Colonic mucosa (tissue), 4 donors: Measurements from ENCODE around the gene NECTIN2. TPM values are rescaled to one million over a fixed set of nuclear protein-coding genes. Genes with fewer than 3 reads are reported as not detected.
"Not testable (repeated sequence)": the region's sequence is repeated elsewhere in the genome, so short reads cannot be mapped to it uniquely, and the experiment has no call there.

Source experiments
- DNase-seq: peaks from one replicate; pipeline ENCODE4 v3.0.0-alpha.2; 2020
- H3K27ac ChIP-seq: fragments of 200-600 bp; one replicate; pipeline ENCODE4 v1.8.0; 2021
- H3K27me3 ChIP-seq: fragments of 200-600 bp; one replicate; pipeline ENCODE4 v1.8.0; 2021
- H3K36me3 ChIP-seq: fragments of 200-600 bp; one replicate; pipeline ENCODE4 v1.8.0; 2021
- H3K4me1 ChIP-seq: fragments of 200-600 bp; one replicate; pipeline ENCODE4 v1.8.0; 2021; ENCODE audit warnings: mild to moderate bottlenecking
- H3K4me3 ChIP-seq: fragments of 200-600 bp; one replicate; pipeline ENCODE4 v1.8.0; 2021
- H3K9ac ChIP-seq, 2 donors: one replicate each; pipeline ENCODE4 v1.7.0; 2013; ENCODE audit warnings: control low read depth in 2 of 2, low read depth in 2 of 2, low read length in 2 of 2
- H3K9me3 ChIP-seq: fragments of 200-600 bp; one replicate; pipeline ENCODE4 v1.8.0; 2021
- intact Hi-C: fragments of 100-400 bp; cut with DNase I; formaldehyde crosslinking; loops from one replicate; pipeline ENCODE4 v1.14.1; 2022
- total RNA-seq, 2 donors: library from RNA; stranded (reverse); fragmentation: NEBNext Ultra II Directional in 1 of 2; extraction: Animal tissue kit (Norgen Biotek cat#: 25700) in 1 of 2; gene quantifications; one replicate each; pipeline ENCODE4 v1.2.1, GENCODE V29; 2021
- TF ChIP-seq, protein P1 (sequence below): fragments of 200-600 bp; IDR thresholded peaks from one replicate; pipeline ENCODE4 v1.8.0; 2022; ENCODE audit warnings: antibody characterized with exemption, mild to moderate bottlenecking
- donor health status: healthy.
- donor health status: DM: no; HTN: no; CAD: no.
- donor health status: DM: no; HTN: no; CAD: no.

The NECTIN2 gene
- total RNA-seq, 2 donors from 2014 or later, result 115 to 121 TPM

DNA sequence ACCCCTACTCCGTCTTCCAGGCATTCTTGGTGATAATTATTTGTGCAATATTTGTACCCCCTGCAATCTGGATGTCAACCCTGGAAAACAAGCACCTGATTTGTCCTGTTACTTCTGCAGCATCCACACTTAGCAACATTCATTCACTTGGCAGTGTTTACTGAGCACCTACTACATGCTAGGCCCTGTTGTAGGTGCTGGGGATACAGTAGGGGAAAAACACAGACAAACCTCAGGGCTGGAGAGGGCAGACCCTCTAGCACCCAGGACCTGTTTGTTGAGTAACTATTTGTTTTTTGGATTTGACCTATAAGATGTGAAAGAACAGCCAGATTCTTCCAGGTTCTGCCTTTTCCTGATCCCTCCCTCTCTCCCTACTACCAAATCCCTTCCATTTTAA, 9.5 kb downstream of the NECTIN2 start:
- no peak for DNase-seq
- Histone ChIP-seq H3K27me3 (no peaks in the 10 kb centered on the region), H3K36me3 (no peaks in the 10 kb centered on the region), H3K9ac (no peak overlapping the region), H3K4me3 (no peak overlapping the region), H3K4me1 (no peaks in the 10 kb centered on the region), H3K9me3 (no peaks in the 10 kb centered on the region), H3K27ac (no peak overlapping the region)
- TF ChIP-seq, protein P1, sequence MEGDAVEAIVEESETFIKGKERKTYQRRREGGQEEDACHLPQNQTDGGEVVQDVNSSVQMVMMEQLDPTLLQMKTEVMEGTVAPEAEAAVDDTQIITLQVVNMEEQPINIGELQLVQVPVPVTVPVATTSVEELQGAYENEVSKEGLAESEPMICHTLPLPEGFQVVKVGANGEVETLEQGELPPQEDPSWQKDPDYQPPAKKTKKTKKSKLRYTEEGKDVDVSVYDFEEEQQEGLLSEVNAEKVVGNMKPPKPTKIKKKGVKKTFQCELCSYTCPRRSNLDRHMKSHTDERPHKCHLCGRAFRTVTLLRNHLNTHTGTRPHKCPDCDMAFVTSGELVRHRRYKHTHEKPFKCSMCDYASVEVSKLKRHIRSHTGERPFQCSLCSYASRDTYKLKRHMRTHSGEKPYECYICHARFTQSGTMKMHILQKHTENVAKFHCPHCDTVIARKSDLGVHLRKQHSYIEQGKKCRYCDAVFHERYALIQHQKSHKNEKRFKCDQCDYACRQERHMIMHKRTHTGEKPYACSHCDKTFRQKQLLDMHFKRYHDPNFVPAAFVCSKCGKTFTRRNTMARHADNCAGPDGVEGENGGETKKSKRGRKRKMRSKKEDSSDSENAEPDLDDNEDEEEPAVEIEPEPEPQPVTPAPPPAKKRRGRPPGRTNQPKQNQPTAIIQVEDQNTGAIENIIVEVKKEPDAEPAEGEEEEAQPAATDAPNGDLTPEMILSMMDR, result no peak
- intact Hi-C loops, result no loop called here

DNA sequence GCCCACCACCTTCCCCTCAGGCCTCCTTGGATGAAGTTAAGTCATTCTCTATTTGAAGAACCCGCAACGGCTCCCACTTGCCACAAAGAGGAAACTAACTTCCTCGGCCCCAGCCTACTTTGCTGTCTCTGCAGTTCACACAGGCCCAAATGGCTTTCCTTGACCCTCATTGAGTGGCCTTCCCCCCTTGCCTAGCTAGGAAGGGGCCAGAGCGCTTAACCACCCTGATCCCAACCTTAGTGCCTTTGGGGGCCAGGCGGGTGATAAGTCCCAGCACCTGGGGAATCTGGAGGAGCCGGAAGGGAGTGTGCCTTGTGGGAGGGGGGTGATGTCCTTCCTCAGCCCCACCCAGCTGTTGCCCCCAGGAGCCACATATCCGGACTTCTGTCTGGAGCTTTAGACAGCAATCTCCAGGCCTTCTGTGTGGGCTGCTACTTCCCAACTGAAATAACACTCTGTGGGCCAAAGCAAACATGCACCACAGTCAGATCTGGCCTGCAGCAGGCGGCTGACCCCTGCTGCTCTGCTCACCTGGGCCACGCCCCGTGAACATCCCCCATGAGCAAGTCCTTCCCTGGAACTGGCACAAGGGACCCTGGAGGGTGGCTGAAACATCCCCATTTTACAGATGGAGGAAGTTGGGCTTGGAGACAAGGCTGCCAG, 10.5 kb downstream of the NECTIN2 start:
- H3K4me3 ChIP-seq, result no peak overlapping the region
- no peak overlapping the region for H3K27ac ChIP-seq
- H3K9me3 ChIP-seq, result no peaks in the 10 kb centered on the region
- no peak overlapping the region for H3K9ac ChIP-seq
- H3K4me1 ChIP-seq, result no peaks in the 10 kb centered on the region
- H3K36me3 ChIP-seq, result no peaks in the 10 kb centered on the region
- intact Hi-C loops, result no loop called here
- DNase-seq, result no peak
- TF ChIP-seq, protein P1, result no peak
- H3K27me3 ChIP-seq, result no peaks in the 10 kb centered on the region

DNA sequence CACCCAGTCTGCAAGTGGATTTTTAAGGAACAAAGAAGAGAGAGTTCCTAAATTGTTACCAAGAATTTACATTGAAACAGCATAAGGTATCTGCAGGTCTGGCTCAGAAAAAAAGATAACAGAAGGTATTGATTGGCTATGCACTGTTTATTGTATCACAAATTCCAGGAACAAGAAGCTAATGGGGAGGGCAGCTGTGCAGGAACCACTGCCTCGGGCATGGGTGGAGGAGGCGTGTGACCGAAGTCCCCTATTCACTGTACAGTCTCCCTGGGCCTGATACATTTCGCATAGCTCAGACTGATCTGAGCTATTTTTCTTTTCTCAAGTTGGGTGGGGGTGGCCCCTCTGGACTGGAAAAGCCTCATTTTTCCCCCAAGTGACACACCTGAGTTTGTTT, 11.7 kb downstream of the NECTIN2 start:
- intact Hi-C loops, result no loop called here
- DNase-seq, result no peak
- H3K4me3 ChIP-seq, result no peak overlapping the region
- no peak overlapping the region for H3K9ac ChIP-seq
- no peak overlapping the region for H3K27ac ChIP-seq
- no peaks in the 10 kb centered on the region for H3K36me3 ChIP-seq
- no peaks in the 10 kb centered on the region for H3K9me3 ChIP-seq
- TF ChIP-seq, protein P1, result no peak
- H3K27me3 ChIP-seq, result no peaks in the 10 kb centered on the region
- H3K4me1 ChIP-seq, result no peaks in the 10 kb centered on the region

DNA sequence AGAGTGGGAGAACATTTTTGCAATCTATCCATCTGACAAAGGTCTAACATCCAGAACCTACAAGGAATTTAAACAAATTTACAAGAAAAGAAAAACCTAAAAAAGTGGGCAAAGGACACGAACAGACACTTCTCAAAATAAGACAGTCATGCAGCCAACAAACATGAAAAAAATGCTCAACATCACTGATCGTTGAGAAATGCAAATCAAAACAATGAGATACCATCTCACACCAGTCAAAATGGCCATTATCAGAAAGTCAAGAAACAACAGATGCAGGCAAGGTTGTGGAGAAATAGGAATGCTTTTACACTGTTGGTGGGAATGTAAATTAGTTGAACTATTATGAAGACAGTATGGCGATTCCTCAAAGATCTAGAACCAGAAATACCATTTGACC, 15.5 kb downstream of the NECTIN2 start:
- H3K4me3 ChIP-seq, H3K4me1 ChIP-seq, H3K9me3 ChIP-seq, H3K36me3 ChIP-seq, H3K9ac ChIP-seq, intact Hi-C loops, H3K27me3 ChIP-seq, H3K27ac ChIP-seq, DNase-seq: not testable (repeated sequence)

DNA sequence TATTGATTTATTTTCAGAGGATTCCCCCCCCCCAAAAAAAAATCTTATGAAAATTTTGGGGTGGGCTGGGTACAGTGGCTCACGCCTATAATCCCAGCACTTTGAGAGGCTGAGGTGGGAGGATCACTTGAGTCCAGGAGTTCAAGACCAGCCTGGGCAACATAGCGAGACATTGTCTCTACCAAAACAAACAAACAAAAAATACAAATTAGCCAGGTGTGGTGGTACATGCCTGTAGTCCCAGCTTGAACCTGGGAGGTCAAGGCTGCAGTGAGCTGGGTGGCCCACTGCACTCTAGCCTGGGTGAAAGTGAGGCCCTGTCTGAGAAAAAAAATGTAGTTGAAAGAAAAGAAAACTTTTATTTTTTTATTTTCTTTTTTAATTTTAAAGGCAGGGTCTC, 17.9 kb downstream of the NECTIN2 start:
- Histone ChIP-seq H3K36me3 (no peaks in the 10 kb centered on the region), H3K27me3 (no peaks in the 10 kb centered on the region), H3K9ac (no peak overlapping the region), H3K9me3 (no peaks in the 10 kb centered on the region), H3K27ac (no peak overlapping the region), H3K4me3 (no peak overlapping the region), H3K4me1 (no peaks in the 10 kb centered on the region)
- TF ChIP-seq, protein P1, result no peak
- intact Hi-C loops, result no loop called here
- DNase-seq, result no peak

DNA sequence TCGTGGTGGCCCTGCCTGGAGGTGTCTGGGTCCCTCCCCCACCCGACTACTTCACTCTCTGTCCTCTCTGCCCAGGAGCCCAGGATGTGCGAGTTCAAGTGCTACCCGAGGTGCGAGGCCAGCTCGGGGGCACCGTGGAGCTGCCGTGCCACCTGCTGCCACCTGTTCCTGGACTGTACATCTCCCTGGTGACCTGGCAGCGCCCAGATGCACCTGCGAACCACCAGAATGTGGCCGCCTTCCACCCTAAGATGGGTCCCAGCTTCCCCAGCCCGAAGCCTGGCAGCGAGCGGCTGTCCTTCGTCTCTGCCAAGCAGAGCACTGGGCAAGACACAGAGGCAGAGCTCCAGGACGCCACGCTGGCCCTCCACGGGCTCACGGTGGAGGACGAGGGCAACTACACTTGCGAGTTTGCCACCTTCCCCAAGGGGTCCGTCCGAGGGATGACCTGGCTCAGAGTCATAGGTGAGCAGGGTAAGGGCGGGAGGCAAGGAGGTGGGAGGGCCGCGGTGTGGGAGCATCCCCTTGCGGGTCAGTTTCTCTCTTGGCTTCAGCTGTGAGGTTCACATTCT, 19.2 kb downstream of the NECTIN2 start:
- no peaks in the 10 kb centered on the region for H3K4me1 ChIP-seq
- H3K27ac ChIP-seq, result no peak overlapping the region
- TF ChIP-seq, protein P1, result no peak
- intact Hi-C loops, result no loop called here
- H3K36me3 ChIP-seq, result no peaks in the 10 kb centered on the region
- H3K9me3 ChIP-seq, result no peaks in the 10 kb centered on the region
- no peak overlapping the region for H3K9ac ChIP-seq
- H3K27me3 ChIP-seq, result no peaks in the 10 kb centered on the region
- no peak overlapping the region for H3K4me3 ChIP-seq
- no peak for DNase-seq
